ENCODE data around the gene E2F6.

DNA sequence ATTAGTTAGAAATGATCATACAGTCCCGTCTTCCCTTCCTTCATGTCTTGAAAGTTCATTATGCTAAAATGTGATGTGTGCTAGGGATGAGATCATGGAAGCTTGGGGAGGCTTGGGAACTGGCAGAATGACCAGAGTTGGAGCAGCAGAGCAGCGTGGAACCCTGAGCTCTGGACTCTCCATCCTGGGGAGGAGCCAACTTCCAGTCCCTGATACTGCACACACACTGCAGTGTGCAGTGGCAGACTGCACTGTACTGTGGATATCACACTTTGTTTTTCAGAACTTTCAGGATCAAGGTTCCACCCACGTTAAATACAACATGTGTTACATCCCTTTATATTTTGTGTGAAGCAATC, 40.6 kb upstream of the E2F6 start:
- TF ChIP-seq ATF2 (tag by site-specific recombination; IDR thresholded peaks at IDR 0.05; ENCODE audit: low read depth) (no peak), ZNF184 (tag by site-specific recombination; IDR thresholded peaks at IDR 0.05) (no peak), ZNF423 (tag by site-specific recombination; IDR thresholded peaks at IDR 0.05) (no peak), ZBTB8A (tag by site-specific recombination; IDR thresholded peaks at IDR 0.05) (no peak), ZFP37 (tag by site-specific recombination; IDR thresholded peaks at IDR 0.05) (no peak), ZFP3 (tag by site-specific recombination; IDR thresholded peaks at IDR 0.05; ENCODE audit: low read depth) (no peak), ZNF626 (tag by site-specific recombination; IDR thresholded peaks at IDR 0.05) (no peak)
- TF ChIP-seq, protein P1, sequence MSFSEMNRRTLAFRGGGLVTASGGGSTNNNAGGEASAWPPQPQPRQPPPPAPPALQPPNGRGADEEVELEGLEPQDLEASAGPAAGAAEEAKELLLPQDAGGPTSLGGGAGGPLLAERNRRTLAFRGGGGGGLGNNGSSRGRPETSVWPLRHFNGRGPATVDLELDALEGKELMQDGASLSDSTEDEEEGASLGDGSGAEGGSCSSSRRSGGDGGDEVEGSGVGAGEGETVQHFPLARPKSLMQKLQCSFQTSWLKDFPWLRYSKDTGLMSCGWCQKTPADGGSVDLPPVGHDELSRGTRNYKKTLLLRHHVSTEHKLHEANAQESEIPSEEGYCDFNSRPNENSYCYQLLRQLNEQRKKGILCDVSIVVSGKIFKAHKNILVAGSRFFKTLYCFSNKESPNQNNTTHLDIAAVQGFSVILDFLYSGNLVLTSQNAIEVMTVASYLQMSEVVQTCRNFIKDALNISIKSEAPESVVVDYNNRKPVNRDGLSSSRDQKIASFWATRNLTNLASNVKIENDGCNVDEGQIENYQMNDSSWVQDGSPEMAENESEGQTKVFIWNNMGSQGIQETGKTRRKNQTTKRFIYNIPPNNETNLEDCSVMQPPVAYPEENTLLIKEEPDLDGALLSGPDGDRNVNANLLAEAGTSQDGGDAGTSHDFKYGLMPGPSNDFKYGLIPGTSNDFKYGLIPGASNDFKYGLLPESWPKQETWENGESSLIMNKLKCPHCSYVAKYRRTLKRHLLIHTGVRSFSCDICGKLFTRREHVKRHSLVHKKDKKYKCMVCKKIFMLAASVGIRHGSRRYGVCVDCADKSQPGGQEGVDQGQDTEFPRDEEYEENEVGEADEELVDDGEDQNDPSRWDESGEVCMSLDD (tag by site-specific recombination; IDR thresholded peaks at IDR 0.05) = no peak
- TF ChIP-seq, protein P2, sequence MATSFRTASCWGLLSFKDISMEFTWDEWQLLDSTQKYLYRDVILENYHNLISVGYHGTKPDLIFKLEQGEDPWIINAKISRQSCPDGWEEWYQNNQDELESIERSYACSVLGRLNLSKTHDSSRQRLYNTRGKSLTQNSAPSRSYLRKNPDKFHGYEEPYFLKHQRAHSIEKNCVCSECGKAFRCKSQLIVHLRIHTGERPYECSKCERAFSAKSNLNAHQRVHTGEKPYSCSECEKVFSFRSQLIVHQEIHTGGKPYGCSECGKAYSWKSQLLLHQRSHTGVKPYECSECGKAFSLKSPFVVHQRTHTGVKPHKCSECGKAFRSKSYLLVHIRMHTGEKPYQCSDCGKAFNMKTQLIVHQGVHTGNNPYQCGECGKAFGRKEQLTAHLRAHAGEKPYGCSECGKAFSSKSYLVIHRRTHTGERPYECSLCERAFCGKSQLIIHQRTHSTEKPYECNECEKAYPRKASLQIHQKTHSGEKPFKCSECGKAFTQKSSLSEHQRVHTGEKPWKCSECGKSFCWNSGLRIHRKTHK (tag by site-specific recombination; IDR thresholded peaks at IDR 0.05) = no peak
- TF ChIP-seq, protein P3, sequence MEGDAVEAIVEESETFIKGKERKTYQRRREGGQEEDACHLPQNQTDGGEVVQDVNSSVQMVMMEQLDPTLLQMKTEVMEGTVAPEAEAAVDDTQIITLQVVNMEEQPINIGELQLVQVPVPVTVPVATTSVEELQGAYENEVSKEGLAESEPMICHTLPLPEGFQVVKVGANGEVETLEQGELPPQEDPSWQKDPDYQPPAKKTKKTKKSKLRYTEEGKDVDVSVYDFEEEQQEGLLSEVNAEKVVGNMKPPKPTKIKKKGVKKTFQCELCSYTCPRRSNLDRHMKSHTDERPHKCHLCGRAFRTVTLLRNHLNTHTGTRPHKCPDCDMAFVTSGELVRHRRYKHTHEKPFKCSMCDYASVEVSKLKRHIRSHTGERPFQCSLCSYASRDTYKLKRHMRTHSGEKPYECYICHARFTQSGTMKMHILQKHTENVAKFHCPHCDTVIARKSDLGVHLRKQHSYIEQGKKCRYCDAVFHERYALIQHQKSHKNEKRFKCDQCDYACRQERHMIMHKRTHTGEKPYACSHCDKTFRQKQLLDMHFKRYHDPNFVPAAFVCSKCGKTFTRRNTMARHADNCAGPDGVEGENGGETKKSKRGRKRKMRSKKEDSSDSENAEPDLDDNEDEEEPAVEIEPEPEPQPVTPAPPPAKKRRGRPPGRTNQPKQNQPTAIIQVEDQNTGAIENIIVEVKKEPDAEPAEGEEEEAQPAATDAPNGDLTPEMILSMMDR (tag by site-specific recombination; IDR thresholded peaks at IDR 0.05) = no peak

Measured in HEK293 (cell line).